Measurements from ENCODE around the gene CPNE5. TPM values are rescaled to one million over a fixed set of nuclear protein-coding genes. Genes with fewer than 3 reads are reported as not detected.

CPNE5 gene
- total RNA-seq, 2 experiments from 2014 or later, result 0.19 to 0.28 TPM

DNA sequence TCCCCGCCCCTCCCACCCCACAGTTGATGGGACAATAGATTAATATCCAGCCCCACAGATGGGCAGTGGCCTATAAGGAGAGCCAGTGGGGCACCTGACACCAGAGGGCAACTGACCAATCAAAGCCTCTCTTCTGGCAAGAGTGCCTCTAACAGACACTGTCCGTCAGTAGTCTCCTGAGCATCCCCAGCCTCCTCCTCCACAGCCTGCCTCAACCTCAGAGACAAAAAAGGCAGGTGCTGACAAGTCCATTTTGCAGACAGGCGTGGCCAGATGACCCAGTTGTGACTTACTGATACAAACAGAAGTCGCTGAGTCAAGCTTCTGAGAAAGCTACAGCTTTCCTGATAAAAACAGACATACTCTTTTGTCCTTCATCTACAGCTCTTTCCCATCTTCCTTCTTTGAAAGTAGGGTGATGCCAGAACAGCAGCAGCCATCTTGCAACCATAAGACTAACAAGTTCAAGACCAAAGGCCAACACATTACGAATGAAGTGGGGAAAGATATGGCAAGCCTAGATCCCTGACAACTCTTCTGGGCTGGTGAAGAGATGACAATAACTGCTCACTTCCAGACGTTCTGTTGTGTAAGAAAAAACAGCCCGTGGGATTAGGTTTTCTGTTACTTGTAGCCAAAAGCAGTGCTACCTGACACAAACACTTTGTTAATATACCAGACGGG is 23.1 kb upstream of the CPNE5 start:
- peaks cover under 1% of the 10 kb centered on the region for H3K4me1 ChIP-seq (ENCODE audit: insufficient read depth, low read length)
- no peak for ATAC-seq (ENCODE audit: poor library complexity)
- ChIA-PET POLR2A (no interaction called here), CTCF (no interaction called here)
- H3K27ac Mint-ChIP-seq, result no peak overlapping the region
- no peak for DNase-seq
- peaks cover 73% of the 10 kb centered on the region for H3K36me3 Mint-ChIP-seq (ENCODE audit: low read depth)
- H3K9me3 ChIP-seq (ENCODE audit: control insufficient read depth in 1 of 2, insufficient read depth in 1 of 2, low read length in 2 of 2), result no peaks in the 10 kb centered on the region
- H3K4me3 ChIP-seq (ENCODE audit: low read length), result no peak overlapping the region
- no peaks in the 10 kb centered on the region for H3K9me3 Mint-ChIP-seq
- H3K27me3 Mint-ChIP-seq, result no peaks in the 10 kb centered on the region
- intact Hi-C loops (cut with DNase I, micrococcal nuclease), result no loop called here
- no peaks in the 10 kb centered on the region for H3K27me3 ChIP-seq (ENCODE audit: control insufficient read depth in 1 of 2, insufficient read depth in 2 of 2, low read length in 2 of 2)
- peaks cover 36% of the 10 kb centered on the region for H3K36me3 ChIP-seq (ENCODE audit: insufficient read depth, low read length)
- H3K27ac ChIP-seq (ENCODE audit: low read depth in 1 of 2, low read length in 2 of 2), result no peak overlapping the region
- H3K4me3 Mint-ChIP-seq, result no peak overlapping the region
- TF ChIP-seq, protein P1, sequence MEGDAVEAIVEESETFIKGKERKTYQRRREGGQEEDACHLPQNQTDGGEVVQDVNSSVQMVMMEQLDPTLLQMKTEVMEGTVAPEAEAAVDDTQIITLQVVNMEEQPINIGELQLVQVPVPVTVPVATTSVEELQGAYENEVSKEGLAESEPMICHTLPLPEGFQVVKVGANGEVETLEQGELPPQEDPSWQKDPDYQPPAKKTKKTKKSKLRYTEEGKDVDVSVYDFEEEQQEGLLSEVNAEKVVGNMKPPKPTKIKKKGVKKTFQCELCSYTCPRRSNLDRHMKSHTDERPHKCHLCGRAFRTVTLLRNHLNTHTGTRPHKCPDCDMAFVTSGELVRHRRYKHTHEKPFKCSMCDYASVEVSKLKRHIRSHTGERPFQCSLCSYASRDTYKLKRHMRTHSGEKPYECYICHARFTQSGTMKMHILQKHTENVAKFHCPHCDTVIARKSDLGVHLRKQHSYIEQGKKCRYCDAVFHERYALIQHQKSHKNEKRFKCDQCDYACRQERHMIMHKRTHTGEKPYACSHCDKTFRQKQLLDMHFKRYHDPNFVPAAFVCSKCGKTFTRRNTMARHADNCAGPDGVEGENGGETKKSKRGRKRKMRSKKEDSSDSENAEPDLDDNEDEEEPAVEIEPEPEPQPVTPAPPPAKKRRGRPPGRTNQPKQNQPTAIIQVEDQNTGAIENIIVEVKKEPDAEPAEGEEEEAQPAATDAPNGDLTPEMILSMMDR (IDR thresholded peaks at IDR 0.05), result no peak
- peaks cover 28% of the 10 kb centered on the region for H3K4me1 Mint-ChIP-seq (ENCODE audit: low read depth)

DNA sequence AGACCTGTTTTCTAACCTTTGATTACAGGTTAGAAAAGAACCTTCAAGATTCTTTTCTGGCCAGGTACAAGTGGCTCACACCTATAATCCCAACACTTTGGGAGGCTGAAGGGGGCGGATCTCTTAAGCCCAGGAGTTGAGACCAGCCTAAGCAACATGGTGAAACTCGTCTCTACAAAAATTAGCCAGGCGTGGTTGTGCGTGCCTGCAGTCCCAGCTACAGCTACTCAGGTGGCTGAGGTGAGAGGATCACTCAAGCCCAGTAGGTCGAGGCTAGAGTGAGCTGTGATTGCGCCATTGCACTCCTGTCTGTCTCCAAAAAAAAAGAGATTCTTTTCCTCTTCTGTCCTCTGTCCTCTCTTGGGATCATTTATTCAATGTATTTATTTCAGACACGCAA is 20.9 kb upstream of the CPNE5 start:
- ATAC-seq (ENCODE audit: poor library complexity) (no peak), DNase-seq (no peak)
- Histone ChIP-seq H3K27me3 (ENCODE audit: control insufficient read depth in 1 of 2, insufficient read depth in 2 of 2, low read length in 2 of 2) (no peaks in the 10 kb centered on the region), H3K9me3 (ENCODE audit: control insufficient read depth in 1 of 2, insufficient read depth in 1 of 2, low read length in 2 of 2) (no peaks in the 10 kb centered on the region), H3K4me1 (ENCODE audit: insufficient read depth, low read length) (no peaks in the 10 kb centered on the region), H3K4me3 (ENCODE audit: low read length) (no peak overlapping the region), H3K36me3 (ENCODE audit: insufficient read depth, low read length) (peaks cover 41% of the 10 kb centered on the region), H3K27ac (ENCODE audit: low read depth in 1 of 2, low read length in 2 of 2) (no peak overlapping the region)
- intact Hi-C loops (cut with DNase I, micrococcal nuclease), result no loop called here
- Mint-ChIP-seq H3K9me3 (no peaks in the 10 kb centered on the region), H3K4me3 (no peak overlapping the region), H3K27me3 (no peaks in the 10 kb centered on the region), H3K27ac (no peak overlapping the region), H3K36me3 (ENCODE audit: low read depth) (peaks cover 74% of the 10 kb centered on the region), H3K4me1 (ENCODE audit: low read depth) (peaks cover 15% of the 10 kb centered on the region)
- ChIA-PET CTCF (interaction anchor here (1.2 kb wide), 2 partner anchors 9 to 25 kb away, joined by 4 to 5 read pairs; no protein-coding TSS in a partner anchor), POLR2A (no interaction called here)
- TF ChIP-seq, protein P1 (IDR thresholded peaks at IDR 0.05), result no peak

DNA sequence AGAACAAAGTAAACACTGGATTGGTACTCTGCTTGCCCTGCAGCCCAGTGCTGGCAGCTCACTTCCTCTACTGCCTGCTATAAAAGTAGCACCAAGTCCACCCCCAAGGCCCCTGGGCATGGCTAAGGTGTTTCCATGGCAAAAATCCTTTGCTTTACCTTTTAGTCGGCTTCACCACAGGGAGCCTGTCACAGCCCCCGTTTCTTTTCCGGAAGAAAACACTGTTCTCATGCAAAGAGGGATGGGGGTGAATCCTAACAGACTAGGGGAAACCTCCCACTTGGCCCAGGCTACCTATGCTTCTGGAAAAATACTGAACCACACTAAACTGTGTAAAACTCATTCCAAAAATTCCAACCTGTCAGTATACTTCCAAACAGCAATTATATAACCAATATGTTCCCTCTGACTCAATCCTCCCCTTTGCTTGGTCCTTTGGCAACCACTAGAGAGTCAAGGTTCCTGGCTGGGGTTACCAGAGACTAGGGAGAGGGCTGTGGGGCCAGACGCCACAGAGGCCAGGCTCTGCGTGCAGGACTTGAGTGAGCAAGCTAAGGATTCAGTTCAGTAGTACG is 19.2 kb upstream of the CPNE5 start:
- H3K9me3 Mint-ChIP-seq, result no peaks in the 10 kb centered on the region
- no peak for DNase-seq
- no peak overlapping the region for H3K27ac Mint-ChIP-seq

More for the DNA sequence above, 19.2 kb upstream of the CPNE5 start:
- no peak for ATAC-seq (ENCODE audit: poor library complexity)
- TF ChIP-seq, protein P1 (IDR thresholded peaks at IDR 0.05), result no peak
- no peaks in the 10 kb centered on the region for H3K27me3 Mint-ChIP-seq
- H3K4me3 ChIP-seq (ENCODE audit: low read length), result no peak overlapping the region
- H3K4me1 Mint-ChIP-seq (ENCODE audit: low read depth), result peaks cover 5% of the 10 kb centered on the region
- H3K9me3 ChIP-seq (ENCODE audit: control insufficient read depth in 1 of 2, insufficient read depth in 1 of 2, low read length in 2 of 2), result no peaks in the 10 kb centered on the region
- intact Hi-C loops (cut with DNase I, micrococcal nuclease), result no loop called here
- CTCF ChIA-PET, result interaction anchor here (0.6 kb wide), 1 partner anchor 131 kb away, joined by 3 read pairs; no protein-coding TSS in a partner anchor
- H3K27me3 ChIP-seq (ENCODE audit: control insufficient read depth in 1 of 2, insufficient read depth in 2 of 2, low read length in 2 of 2), result no peaks in the 10 kb centered on the region
- H3K4me3 Mint-ChIP-seq, result no peak overlapping the region
- POLR2A ChIA-PET, result no interaction called here
- peaks cover 77% of the 10 kb centered on the region for H3K36me3 Mint-ChIP-seq (ENCODE audit: low read depth)
- H3K36me3 ChIP-seq (ENCODE audit: insufficient read depth, low read length), result peaks cover 47% of the 10 kb centered on the region
- no peak overlapping the region for H3K27ac ChIP-seq (ENCODE audit: low read depth in 1 of 2, low read length in 2 of 2)
- no peaks in the 10 kb centered on the region for H3K4me1 ChIP-seq (ENCODE audit: insufficient read depth, low read length)
